Measurements from ENCODE around the gene CAPN12. TPM values are rescaled to one million over a fixed set of nuclear protein-coding genes. Genes with fewer than 3 reads are reported as not detected.

CAPN12 gene
- total RNA-seq, 1 donor: 0.86 TPM

- TF ChIP-seq, protein P1, sequence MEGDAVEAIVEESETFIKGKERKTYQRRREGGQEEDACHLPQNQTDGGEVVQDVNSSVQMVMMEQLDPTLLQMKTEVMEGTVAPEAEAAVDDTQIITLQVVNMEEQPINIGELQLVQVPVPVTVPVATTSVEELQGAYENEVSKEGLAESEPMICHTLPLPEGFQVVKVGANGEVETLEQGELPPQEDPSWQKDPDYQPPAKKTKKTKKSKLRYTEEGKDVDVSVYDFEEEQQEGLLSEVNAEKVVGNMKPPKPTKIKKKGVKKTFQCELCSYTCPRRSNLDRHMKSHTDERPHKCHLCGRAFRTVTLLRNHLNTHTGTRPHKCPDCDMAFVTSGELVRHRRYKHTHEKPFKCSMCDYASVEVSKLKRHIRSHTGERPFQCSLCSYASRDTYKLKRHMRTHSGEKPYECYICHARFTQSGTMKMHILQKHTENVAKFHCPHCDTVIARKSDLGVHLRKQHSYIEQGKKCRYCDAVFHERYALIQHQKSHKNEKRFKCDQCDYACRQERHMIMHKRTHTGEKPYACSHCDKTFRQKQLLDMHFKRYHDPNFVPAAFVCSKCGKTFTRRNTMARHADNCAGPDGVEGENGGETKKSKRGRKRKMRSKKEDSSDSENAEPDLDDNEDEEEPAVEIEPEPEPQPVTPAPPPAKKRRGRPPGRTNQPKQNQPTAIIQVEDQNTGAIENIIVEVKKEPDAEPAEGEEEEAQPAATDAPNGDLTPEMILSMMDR (IDR thresholded peaks at IDR 0.05; ENCODE audit: insufficient read depth, low read depth, low read length): no peak
- DNase-seq (ENCODE audit: low read depth): no peak
- H3K4me3 ChIP-seq (ENCODE audit: low read depth, low read length): no peak overlapping the region
Measured at GRCh38 chr19:38726284-38726673, 18.0 kb downstream of the CAPN12 start.

DNA sequence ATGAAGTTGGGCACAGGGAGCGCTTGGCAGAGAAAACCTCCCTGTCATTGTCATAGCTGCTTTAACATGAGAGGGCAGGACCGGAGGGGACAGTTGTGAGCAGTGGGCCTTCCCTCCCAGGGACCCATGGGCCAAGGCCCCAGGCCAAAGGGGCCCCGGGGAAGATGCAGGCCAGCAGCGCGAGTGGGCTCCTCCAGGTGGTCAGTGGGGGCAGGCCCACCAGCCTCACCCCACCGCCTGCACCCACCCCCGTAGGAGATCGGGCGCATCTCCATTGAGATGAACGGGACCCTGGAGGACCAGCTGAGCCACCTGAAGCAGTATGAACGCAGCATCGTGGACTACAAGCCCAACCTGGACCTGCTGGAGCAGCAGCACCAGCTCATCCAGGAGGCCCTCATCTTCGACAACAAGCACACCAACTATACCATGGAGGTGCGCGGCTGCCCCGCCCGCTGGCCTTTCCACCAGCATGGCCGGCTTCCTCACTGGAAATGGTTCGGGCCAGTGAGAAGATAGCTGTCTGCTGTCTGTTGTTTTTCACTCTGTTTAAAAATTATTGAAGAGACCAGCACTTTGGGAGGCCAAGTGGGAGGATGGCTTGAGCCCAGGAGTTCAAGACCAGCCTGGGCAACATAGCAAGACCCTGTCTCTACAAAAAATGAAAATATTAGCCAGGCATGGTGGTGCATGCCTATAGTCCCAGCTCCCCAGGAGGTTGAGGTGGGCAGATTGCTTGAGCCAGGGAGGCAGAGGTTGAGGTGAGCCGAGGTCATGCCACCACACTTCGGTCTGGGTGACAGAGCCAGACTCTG lies 18.6 kb downstream of the CAPN12 start:
- no peak for DNase-seq (ENCODE audit: low read depth)
- TF ChIP-seq, protein P1 (IDR thresholded peaks at IDR 0.05; ENCODE audit: insufficient read depth, low read depth, low read length): no peak
- H3K4me3 ChIP-seq (ENCODE audit: low read depth, low read length): no peak overlapping the region

DNA sequence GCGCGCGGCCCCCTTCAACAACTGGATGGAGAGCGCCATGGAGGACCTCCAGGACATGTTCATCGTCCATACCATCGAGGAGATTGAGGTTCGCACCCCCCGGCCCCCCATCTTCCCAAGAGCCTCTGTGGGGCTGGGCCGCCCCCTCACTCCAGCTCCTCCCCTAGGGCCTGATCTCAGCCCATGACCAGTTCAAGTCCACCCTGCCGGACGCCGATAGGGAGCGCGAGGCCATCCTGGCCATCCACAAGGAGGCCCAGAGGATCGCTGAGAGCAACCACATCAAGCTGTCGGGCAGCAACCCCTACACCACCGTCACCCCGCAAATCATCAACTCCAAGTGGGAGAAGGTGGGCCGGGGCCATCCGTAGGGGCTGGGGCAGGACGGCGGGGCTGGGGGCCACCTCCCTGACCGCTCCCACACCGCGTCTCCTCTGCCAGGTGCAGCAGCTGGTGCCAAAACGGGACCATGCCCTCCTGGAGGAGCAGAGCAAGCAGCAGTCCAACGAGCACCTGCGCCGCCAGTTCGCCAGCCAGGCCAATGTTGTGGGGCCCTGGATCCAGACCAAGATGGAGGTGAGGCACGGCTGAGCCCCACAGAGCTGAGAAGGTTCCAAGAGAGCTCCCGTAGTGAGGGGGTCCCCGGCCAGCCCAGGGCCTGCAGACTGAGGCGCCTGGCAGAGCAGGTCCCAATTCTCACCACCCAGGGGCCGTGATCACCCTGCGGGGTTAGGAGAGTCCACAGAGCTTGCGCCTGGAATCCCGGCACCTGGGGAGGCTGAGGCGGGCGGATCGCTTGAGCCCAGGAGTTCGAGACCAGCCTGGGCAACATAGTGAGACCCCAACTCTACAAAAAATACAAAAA lies 20.1 kb downstream of the CAPN12 start:
- no peak for DNase-seq (ENCODE audit: low read depth)
- TF ChIP-seq, protein P1 (IDR thresholded peaks at IDR 0.05; ENCODE audit: insufficient read depth, low read depth, low read length): no peak
- H3K4me3 ChIP-seq (ENCODE audit: low read depth, low read length): no peak overlapping the region

GRCh38 chr19:38723606-38723965 lies 20.7 kb downstream of the CAPN12 start:
- TF ChIP-seq, protein P1 (IDR thresholded peaks at IDR 0.05; ENCODE audit: insufficient read depth, low read depth, low read length): no peak
- DNase-seq (ENCODE audit: low read depth): no peak
- no peak overlapping the region for H3K4me3 ChIP-seq (ENCODE audit: low read depth, low read length)

- TF ChIP-seq, protein P1 (IDR thresholded peaks at IDR 0.05; ENCODE audit: insufficient read depth, low read depth, low read length): no peak
- H3K4me3 ChIP-seq (ENCODE audit: low read depth, low read length): no peak overlapping the region
- no peak for DNase-seq (ENCODE audit: low read depth)
Measured at GRCh38 chr19:38722947-38723605, 21.2 kb downstream of the CAPN12 start.

DNA sequence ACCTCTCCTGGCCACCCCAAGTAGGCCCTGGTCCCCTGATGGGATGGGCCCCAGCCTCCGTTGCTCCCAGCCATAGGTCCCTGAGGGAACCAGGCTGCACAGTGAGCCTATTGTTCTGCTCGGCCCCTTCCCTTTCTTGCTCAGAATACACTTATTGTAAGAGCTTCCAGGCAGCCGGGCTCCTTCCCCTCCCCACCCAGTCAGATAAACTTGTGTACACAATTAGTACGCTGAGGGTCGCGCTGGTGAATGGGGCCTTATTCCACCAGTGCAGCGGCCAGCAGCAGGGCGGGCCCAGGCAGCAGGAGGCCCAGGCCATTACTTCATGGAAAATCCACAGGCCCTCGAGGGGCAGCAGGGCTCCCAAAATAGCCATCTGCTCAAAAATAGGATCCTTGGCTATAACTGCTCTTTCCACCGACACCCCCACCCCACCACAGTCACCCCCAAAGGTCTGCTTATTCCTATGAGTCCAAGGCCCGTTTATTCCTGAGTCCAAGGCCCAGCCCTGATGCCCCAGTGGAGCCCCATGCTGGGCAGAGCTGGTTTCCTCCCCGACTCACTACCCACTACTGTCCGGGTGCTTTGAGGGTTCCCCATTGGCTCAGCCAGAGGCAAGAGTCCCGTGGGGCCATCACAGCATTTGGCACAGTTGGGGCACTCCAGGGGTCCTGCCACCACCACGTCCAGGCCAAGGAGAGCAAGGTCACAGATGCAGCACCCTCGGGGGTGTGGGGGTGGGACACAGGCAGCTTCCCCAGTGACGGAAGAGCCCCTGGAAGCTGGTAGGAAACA lies 22.1 kb downstream of the CAPN12 start:
- TF ChIP-seq, protein P1 (IDR thresholded peaks at IDR 0.05; ENCODE audit: insufficient read depth, low read depth, low read length): no peak
- DNase-seq (ENCODE audit: low read depth): no peak
- H3K4me3 ChIP-seq (ENCODE audit: low read depth, low read length): no peak overlapping the region
